ENCODE results near the gene TNFAIP8.

The TNFAIP8 gene

GRCh38 chr5:119388619-119389190 lies 32.9 kb downstream of the TNFAIP8 start:
- FAIRE-seq, result no peak
- TF ChIP-seq TAF1 (IDR thresholded peaks at IDR 0.05; ENCODE audit: borderline replicate concordance, low read depth, low read length) (no peak), POLR2AphosphoS5 (IDR thresholded peaks at IDR 0.05; ENCODE audit: low read depth, low read length) (no peak), POLR2A (IDR thresholded peaks at IDR 0.05; ENCODE audit: low read depth, low read length) (no peak)

GRCh38 chr5:119389288-119390030 lies 33.6 kb downstream of the TNFAIP8 start:
- no peak for TF ChIP-seq POLR2AphosphoS5 (IDR thresholded peaks at IDR 0.05; ENCODE audit: low read depth, low read length)
- no peak for DNase-seq (ENCODE audit: insufficient read length)
- FAIRE-seq, result peak; percentile 66

More at GRCh38 chr5:119388619-119389190, 32.9 kb downstream of the TNFAIP8 start:
- no peak for DNase-seq (ENCODE audit: insufficient read length)

GRCh38 chr5:119390404-119390803 lies 34.6 kb downstream of the TNFAIP8 start:
- DNase-seq (ENCODE audit: insufficient read length) (no peak), FAIRE-seq (no peak)
- no peak for TF ChIP-seq TAF1 (IDR thresholded peaks at IDR 0.05; ENCODE audit: borderline replicate concordance, low read depth, low read length)
- TF ChIP-seq POLR2AphosphoS5 (IDR thresholded peaks at IDR 0.05; ENCODE audit: low read depth, low read length), result no peak
- TF ChIP-seq POLR2A (IDR thresholded peaks at IDR 0.05; ENCODE audit: low read depth, low read length), result no peak

- DNase-seq (ENCODE audit: insufficient read length) (no peak), FAIRE-seq (no peak)
- TF ChIP-seq TAF1 (IDR thresholded peaks at IDR 0.05; ENCODE audit: borderline replicate concordance, low read depth, low read length) (no peak), POLR2A (IDR thresholded peaks at IDR 0.05; ENCODE audit: low read depth, low read length) (no peak), POLR2AphosphoS5 (IDR thresholded peaks at IDR 0.05; ENCODE audit: low read depth, low read length) (no peak)
Measured at GRCh38 chr5:119393201-119393691, 37.4 kb downstream of the TNFAIP8 start.

- FAIRE-seq, result peak; percentile 14
- no peak for DNase-seq (ENCODE audit: insufficient read length)
- no peak for TF ChIP-seq POLR2A (IDR thresholded peaks at IDR 0.05; ENCODE audit: low read depth, low read length)
- TF ChIP-seq TAF1 (IDR thresholded peaks at IDR 0.05; ENCODE audit: borderline replicate concordance, low read depth, low read length), result no peak
- no peak for TF ChIP-seq POLR2AphosphoS5 (IDR thresholded peaks at IDR 0.05; ENCODE audit: low read depth, low read length)
Measured at GRCh38 chr5:119393746-119394145, 37.9 kb downstream of the TNFAIP8 start.

- TF ChIP-seq POLR2A (IDR thresholded peaks at IDR 0.05; ENCODE audit: low read depth, low read length) (no peak; the same call in 1 of the 2 replicates), POLR2AphosphoS5 (IDR thresholded peaks at IDR 0.05; ENCODE audit: low read depth, low read length) (peak; percentile 69)
- DNase-seq (ENCODE audit: insufficient read length), result no peak
- peak; percentile 78 for FAIRE-seq
Measured at GRCh38 chr5:119395080-119395836, 39.4 kb downstream of the TNFAIP8 start.

GRCh38 chr5:119396030-119396664 lies 40.3 kb downstream of the TNFAIP8 start:
- TF ChIP-seq TAF1 (IDR thresholded peaks at IDR 0.05; ENCODE audit: borderline replicate concordance, low read depth, low read length), result no peak
- TF ChIP-seq POLR2AphosphoS5 (IDR thresholded peaks at IDR 0.05; ENCODE audit: low read depth, low read length), result peak; percentile 70; the same call in 1 of the 2 replicates
- FAIRE-seq, result peak; percentile 62
- DNase-seq (ENCODE audit: insufficient read length), result no peak

- TF ChIP-seq POLR2AphosphoS5 (IDR thresholded peaks at IDR 0.05; ENCODE audit: low read depth, low read length) (no peak), POLR2A (IDR thresholded peaks at IDR 0.05; ENCODE audit: low read depth, low read length) (no peak), TAF1 (IDR thresholded peaks at IDR 0.05; ENCODE audit: borderline replicate concordance, low read depth, low read length) (no peak)
- FAIRE-seq (peak; percentile 73), DNase-seq (ENCODE audit: insufficient read length) (no peak)
Measured at GRCh38 chr5:119397518-119398380, 41.9 kb downstream of the TNFAIP8 start.

GRCh38 chr5:119398727-119399466 lies 43.1 kb downstream of the TNFAIP8 start:
- no peak for FAIRE-seq
- no peak for DNase-seq (ENCODE audit: insufficient read length)
- TF ChIP-seq TAF1 (IDR thresholded peaks at IDR 0.05; ENCODE audit: borderline replicate concordance, low read depth, low read length) (no peak), POLR2AphosphoS5 (IDR thresholded peaks at IDR 0.05; ENCODE audit: low read depth, low read length) (0 out of 2 replicates have a peak, but pooled peaks have one; percentile 3)

- no peak for FAIRE-seq
- TF ChIP-seq POLR2AphosphoS5 (IDR thresholded peaks at IDR 0.05; ENCODE audit: low read depth, low read length), result no peak
Measured at GRCh38 chr5:119400245-119400644, 44.4 kb downstream of the TNFAIP8 start.

More at GRCh38 chr5:119400245-119400644, 44.4 kb downstream of the TNFAIP8 start:
- no peak for DNase-seq (ENCODE audit: insufficient read length)
